Stimulated activated naive CD8-positive, alpha-beta T cell treated with anti-CD3 and anti-CD28 coated beads, Interleukin-15, Interleukin-2, amounts not matched to agents 100 U/mL and 50 U/mL, for 24 hours (primary cell): Measurements from ENCODE around the gene MALAT1.

Experiments used
- ATAC-seq: fragments of 150-1000 bp; cut with Tn5 transposase; one replicate; pipeline ENCODE4 v1.10.0; 2021
- DNase-seq: peaks from one replicate; pipeline ENCODE4 v3.0.0; 2021

The MALAT1 gene

DNA sequence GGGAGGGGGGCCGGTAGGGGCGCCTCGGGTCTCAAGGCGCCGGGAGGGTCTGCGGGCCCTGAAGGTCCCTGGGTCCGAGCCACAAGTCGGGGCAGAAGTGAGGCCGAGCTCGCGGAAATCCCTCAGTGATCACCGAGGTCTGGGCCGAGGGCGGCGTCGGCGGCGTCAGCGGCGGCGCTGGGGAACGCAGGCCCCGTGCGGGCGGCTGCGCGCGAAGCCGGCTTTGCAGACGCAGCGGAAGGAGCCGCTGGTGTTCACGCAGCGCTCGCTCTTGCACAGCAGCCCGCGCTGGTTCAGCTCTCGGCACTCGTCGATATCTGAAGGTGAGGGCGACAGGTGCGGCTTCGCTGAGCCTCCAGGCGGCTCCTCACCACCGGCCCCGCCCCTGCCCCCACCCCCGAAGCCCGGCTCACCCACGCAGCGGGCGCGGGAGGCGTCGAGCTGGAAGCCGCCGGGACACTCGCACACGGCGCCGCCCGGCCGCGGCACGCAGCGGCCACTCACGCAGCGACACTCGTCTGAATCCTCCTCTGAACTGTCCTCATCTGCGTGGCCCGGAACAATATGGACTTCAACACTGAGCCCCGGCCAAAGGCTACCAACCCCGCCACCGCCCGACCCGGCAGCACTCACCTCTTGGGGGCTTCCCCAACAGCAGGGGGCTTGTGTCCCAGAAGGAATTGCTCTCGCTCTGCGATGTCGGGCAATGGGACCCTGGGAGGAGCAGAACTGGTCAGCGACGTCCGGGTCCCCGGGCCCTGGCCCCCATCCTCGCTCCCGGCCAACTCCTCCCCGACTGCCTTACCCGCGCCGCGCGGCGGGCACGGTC, 40.3 kb downstream of the MALAT1 start:
- ATAC-seq: no peak
- DNase-seq: no peak

DNA sequence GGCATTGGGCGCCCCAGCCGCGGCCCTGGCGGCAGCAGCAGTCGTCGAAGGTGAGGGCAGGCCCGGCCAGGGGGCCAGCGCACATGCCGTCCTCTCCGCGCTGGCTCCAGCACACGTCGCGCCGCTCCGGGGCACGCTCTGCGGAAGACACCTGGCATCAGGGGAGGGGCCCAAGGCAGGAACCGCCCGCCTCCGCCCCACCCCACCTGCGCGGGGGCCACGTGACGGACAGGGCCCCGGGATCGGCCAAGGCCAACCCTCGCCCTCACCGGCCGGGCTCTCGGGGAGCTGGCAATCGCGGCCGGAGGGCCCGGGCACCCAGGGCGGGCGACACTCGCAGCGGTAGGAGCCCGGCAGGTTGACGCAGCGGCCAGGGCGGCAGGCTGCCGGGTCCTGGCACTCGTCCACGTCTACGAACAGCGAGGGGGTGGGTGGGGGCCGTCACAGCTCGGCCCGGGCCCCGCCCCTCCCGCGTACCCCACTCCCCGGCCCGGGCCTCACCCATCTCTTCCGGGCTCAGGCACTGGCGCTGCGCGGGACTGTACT, 41.0 kb downstream of the MALAT1 start:
- DNase-seq: no peak
- ATAC-seq: peak; percentile 73

DNA sequence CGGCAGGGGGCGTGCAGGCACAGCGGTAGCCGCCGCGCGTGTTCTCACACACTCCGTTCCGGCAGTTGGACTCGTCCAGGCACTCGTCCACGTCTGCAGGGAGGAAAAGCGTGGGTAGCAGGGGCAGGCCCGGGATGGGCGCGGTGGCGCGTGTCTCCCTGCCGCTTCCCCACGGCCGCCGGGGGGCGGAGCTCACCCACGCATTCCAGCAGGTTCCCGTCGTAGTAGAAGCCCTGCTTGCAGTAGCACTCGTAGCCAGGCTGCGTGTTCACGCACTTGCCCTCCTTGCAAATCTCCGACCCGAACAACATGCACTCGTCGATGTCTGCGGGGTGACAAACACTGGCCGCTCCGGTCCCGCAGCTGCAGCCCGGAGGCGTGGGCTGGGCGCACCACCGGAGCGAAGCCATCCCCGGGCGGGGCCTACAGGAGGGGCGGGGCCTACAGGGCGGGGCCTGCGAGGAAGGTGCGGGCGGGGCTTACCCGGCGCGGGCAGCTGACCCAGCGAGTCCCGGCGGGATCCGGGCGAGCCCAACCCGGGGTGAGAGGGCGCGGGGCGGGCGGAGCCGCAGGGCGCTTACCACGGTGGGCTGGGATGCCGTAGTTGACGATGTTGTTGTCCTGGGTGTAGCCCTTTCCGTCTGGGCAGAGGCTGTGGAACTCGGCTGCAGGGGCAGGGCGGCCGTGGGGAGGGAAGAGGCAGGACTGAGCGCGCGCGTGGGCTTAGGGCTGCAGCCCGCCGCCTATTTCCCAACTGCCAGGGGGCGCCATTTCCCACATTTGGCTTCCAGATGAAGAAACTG, 41.6 kb downstream of the MALAT1 start:
- peak; percentile 90 for ATAC-seq
- peak; percentile 96 for DNase-seq

DNA sequence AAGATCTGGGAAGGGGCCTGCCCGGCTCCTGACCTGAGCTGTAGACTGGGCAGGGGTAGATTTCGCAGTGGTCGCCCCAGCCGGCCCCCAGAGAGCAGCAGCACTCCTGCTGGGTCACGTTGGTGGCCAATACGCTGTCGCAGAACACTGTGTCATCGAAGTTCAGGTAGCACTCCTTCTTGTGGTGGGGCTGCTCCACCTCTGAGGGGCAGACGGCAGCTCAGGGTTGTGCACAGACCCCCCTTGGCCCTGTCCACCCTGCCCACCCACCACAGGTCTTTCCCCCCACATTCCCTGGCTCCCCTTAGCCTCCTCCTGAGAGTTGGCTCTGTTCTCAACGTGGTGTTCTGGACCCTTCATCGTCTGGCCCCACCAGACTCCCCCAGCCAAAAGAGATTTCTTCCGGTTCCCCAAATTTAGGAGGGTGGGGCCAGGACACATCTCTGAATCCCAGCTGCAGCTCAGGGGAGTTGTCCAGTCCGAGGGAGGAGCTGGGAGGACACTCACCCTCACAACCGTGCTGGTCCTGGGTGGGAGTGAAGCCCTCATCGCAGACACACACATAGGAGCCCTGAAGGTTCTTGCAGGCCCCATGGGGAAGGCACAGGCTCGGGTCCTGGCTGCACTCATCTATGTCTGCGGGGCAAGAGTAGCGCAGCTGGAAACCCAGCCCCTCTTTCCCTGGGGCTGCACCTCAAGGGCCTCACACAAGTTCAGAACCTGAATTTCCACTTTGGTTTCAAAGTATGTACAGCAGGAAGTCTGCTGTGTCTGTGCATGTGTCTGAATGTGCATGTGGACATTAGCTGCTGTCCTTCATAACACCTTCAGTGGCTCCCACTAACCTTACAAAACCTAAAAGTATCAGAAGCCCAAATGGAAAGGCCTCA, 42.5 kb downstream of the MALAT1 start:
- DNase-seq (no peak), ATAC-seq (no peak)

DNA sequence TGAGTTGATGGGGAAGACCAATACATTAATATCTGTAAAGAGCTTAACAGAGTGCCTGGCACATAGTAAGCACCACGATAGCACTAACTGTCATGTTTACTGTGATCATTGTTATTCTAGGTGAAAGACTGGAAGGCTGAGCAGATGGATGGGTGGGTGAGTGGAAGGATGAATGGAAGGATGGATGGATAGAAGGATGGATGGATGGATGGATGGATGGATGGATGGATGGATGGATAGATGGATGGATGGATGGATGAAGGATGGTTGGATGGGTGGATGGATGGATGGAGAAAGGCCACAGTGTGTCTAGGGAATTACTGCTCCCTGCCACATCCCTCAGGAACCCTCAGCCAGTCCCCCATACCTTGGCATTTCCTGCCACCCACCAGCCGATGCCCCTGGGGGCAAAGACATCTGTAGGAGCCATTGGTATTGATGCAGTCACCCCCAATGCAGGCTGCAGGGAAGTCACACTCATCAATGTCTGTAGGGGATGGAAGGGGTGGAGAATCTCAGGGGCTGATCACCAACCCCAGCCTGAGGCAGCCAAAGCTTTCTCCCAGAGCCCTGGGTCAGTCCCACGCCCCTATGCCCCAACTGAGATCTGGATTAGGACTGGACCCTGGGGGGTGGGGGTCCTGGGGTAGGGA, 44.0 kb downstream of the MALAT1 start:
- no peak for ATAC-seq
- DNase-seq: no peak

DNA sequence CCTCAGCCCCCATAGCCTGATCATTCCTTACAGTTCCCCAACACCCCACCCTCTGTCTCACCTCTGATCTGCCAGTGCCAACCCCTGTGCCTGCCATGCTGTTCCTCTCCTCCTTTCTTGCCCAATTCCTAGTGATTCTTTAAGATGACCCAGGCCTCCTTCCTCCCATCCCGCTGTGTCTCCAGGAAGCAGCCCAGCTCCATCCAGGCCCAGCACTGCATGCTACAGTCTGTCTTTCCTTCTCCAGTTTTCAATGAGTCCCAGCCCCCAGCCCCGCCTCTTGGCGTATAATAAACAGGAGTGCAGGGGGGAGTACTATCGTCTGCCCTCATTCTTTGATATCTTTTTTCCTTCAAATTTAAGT, 47.0 kb downstream of the MALAT1 start:
- ATAC-seq: no peak

DNA sequence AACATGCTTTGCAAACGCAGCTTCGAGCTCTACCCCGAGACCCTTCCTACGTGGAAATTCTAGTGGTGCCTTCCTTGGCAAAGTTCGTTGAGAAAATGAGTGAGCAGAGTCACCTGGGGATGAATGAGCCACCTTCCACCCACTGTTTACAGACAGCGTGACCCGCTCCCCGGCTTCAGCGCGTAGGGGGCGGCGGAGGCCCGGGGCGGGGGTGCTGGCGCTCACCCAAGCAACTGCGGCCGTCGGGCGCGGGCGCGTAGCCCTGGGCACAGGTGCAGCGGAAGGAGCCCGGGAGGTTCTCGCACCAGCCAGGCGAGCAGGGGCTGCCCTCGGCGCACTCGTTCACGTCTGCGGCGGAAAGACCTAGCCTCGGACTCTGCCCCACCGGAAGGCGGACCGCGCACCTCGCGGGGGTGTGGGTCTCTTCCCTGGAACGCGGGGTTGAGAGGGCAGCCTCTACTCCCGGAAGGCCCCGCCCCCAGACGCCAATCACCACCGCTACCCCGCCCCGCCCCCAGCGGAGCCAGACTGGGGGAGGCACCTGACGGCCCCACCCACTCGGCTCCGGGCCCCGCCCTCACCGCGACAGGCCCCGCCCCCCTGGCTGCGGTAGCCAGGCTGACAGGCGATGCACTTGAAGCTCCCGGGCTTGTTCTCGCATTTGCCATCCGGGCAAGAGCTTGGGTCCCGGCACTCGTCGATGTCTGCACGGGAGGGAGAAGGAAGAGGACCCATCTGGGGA, 47.5 kb downstream of the MALAT1 start:
- ATAC-seq: peak; percentile 85

More for the DNA sequence above, 47.0 kb downstream of the MALAT1 start:
- DNase-seq: no peak

DNA sequence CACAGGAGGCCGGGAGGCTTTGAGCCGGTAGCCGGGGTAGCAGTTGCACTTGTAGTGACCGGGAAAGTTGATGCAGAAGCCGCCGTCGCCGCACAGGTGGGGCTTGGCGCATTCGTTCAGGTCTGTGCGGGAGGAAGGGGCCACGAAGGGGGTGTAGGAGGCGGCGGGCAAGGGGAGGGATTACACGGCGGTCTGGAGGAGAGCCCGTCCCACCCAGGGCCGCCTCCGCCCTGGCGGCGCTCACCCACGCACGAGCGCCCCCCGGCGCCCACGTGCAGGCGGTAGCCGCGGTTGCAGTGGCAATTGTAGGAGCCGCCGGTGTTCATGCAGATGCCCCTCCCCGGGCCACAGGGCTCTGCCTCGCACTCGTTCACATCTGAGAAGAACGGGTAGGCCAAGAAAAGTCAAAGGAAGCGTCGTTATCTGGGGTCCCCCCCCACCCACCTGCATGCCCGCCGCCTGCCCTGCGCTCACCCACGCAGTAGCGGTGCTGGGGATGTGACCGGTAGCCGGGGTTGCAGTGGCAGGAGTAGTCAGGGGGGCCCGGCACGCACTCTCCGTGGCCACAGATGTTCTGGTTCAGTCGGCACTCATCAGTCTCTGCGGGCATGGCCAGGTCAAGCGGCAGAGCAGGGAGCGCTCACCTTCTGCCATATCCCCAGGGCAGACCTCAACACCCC, 48.7 kb downstream of the MALAT1 start:
- no peak for ATAC-seq

More for the DNA sequence above, 47.5 kb downstream of the MALAT1 start:
- peak; percentile 99 for DNase-seq

DNA sequence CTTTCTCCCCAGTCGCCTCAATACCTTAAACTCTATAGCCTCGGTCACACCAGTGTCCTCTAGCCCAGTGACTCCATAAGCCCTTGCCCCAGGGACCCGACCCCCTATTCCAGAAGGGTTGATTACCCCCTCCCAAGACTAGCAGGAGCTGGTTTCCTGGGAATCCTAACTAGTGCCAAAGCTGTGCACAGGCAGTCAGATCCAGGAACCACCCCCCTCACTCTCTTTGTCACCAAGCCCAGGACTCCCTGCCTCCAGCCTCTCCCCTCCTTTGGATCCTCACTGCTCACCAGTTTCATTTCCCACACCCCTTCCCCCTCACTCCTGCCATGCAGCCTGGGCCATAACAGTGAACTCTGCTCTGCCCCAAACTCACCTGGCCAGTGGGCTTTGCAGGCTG, 49.5 kb downstream of the MALAT1 start:
- ATAC-seq (no peak), DNase-seq (no peak)

More for the DNA sequence above, 48.7 kb downstream of the MALAT1 start:
- no peak for DNase-seq

DNA sequence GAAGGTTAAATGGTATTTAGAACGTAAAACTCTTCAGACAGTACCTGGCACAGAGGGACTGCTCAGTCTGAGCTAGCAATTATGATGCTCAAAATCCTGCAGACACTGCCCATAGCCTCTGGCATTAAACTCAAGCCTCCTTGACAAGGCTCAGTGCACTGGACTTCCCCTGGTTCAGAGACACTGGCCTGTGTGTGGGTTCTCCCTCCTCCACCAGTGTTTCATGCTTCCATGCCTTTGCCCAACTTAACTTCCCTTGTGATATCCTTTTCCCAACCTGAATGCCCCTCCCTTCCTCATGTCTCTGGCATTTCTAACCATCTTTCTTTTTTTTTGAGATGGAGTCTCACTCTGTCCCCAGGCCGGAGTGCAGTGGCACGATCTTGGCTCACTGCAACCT, 50.3 kb downstream of the MALAT1 start:
- DNase-seq (no peak), ATAC-seq (no peak)

DNA sequence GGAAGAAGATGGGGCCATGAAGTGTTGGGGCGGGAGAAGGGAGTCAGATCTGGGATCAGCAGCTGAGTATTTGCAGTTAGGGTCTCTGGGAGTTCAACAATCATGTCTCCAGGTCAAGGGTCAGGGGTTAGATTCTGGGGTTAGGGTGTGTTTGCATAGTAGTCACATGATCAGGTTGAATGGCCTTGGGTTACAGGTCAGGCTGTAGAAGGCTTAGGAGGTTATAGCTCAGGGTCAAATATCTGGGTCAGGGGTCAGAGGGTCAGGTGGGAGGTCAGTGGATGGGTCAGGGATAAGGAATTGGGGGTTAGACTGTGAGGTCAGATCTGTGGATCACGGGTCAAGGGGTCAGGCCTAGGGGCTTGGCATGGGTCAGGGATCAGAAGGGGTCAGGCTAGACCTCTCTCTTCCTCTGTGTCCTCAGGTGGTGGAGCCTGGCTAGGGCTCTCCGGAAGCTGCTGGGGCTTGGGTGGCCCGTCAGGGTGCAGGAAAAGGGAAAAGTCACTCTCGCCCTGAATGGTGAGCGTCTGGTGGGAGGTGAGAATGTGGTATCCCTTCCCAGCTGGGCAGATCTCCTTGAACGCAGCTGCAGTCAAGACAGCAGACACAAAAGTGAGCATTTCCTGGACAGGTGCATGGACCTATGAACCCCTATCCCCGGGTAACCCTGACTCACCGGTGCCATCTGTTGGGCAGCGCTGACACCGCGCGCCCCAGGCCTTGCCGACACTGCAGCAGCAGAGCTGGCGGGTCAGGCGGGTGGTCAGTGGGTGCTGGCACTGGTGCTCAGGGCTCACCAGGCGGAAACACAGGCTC, 52.9 kb downstream of the MALAT1 start:
- peak; percentile 79 for DNase-seq
- peak; percentile 54 for ATAC-seq

DNA sequence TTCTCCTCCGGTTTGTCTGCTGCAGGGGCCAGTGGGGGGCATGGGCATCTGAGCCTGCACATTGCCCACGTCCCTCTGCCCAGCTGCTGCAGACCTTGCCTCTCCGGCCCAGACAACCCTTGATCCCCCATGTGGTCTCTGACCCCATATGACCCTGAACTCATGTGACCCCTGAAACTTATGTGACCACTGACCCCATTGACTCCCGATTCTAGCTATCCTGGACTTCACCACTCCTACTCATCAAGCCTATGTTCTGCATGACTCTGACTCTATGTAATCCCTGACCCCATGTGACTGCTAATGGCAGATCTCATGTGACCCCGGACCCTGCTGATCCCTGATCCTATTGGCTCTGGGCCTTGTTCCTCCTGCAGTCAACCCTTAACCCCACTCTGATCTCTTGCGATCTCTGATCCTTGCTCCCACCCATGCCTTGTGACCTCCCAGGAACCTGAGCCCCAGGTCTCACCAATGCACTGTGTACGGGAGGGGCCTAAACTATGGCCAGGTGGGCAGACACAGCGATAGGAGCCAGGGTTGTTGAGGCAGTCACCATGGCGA, 53.6 kb downstream of the MALAT1 start:
- ATAC-seq: no peak
- no peak for DNase-seq

DNA sequence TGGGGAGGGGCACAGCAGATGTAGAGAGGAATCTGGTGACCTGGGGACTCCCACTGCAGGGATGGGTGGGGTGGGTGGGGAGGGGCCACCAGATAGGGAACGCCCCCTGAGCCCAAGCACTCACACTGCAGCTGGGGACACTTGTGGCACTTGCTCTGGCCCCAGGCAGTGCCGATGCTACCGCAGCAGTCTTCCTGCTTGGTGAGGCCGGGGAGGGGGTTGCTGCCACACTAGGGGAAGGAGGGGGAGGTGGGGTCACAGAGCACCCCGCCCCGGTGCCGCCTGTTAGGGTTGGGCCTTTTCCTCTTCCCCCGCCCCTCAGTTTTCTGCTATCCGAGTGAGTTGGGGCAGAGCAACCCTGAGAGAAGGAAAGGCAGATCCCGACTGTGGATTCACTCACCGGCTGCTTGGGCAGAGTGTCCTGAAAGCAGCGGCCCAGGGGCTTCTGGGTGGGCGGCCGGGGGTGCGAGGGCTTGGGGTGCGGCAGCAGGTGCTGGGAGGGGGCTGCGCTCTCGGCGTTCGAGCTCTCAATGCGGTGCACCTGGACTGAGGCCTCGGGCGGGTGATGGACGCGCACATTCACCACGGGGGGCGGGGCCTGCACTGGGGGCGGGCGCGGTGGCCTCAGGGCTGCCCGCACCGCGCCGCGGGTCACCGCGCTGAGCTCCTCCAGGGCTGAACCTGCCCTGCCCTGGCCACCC, 54.6 kb downstream of the MALAT1 start:
- ATAC-seq: peak; percentile 38

DNA sequence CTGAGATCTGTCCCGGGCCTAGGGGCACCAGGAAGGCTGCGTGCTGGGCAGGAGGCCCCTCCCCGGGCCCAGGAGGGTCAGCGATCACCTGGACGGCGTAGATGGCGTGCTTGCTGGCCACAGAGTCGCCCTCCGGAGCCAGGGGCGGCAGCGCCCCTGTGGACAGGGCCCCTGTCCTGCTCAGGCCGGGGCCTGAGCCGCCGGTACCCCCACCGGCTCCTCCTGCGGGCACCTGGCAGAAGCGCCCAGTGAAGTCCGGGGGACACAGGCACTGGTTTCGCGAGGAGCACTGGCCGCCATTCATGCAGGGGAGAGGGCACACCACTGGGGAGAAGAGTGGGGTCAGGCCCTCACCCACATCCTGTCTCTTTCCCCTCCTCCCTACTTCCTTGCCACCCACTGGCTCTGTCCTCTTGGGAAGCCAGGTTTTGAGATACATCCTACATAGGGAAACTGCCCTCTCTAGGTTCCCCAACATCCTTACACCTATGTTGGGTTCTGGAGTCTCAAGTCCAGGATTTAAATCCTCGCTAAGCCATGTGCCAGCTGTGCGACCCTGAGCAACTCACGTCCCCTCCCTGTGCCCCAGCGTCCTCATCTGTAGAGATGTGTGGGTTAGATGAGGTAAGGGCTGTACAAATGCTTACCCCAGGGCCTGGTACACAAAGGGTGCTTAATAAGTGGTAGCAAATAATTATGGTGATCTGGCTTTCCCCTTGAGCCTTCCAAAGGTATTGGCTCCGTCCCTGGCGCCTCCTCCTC, 55.4 kb downstream of the MALAT1 start:
- no peak for ATAC-seq
- no peak for DNase-seq

More for the DNA sequence above, 54.6 kb downstream of the MALAT1 start:
- peak; percentile 67 for DNase-seq

DNA sequence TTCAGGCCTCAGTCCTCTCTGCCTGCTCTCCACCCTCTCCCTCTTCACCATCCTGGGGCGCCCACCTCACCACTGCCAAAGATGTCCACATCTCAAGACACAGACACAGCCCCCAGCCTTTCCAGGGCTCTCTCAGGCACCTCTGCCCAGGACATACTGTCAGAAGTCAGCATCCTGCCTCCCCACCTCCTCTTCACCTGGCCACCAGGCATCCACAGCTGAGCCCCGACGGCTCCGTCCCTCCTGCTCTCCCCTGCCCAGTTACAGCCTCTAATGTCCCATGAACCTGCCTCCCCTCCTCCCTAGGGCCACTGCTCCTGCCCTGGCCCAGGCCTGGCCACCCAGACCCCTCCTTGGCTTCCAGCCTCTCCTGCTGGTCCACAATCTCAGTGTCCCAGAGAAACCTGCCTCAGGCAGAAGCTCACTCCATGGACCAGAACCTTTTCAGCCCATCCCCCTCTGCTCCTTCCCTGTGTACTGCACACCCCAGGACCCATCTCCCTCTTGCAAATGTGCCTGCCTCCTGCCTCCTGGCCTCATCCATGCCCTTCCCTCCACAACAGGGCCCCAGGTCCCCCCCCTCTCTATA, 56.1 kb downstream of the MALAT1 start:
- no peak for ATAC-seq
- DNase-seq: no peak

DNA sequence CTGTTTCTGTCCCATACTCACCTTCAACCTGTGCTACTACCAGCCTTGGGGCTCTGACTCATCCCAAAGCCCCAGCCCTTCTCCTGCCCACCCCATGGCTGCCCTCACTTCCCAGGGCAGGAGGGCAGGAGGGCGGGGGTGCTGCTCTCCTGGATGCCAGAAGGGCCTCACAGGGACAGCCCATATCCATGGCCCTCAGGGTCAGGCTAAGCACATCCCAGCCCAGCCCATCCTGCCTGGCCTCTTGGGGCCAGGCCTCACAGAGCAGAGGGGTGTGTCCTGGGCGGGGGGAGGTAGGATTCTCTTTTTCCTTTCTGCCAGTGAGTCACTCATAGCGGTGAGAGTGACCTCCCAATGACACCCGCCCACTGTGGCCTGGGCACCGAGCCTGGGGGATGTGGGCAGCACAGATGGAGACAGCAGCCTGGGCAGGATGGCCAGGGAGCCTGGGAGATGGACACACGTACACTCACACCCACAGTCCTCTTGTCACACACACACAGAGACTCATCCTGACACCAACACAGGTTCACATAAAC, 56.9 kb downstream of the MALAT1 start:
- ATAC-seq: peak; percentile 15

More for the DNA sequence above, 56.9 kb downstream of the MALAT1 start:
- peak; percentile 57 for DNase-seq
